Testis (tissue), 3 donors: ENCODE measurements around the gene CENPS. TPM values are rescaled to one million over a fixed set of nuclear protein-coding genes. Genes with fewer than 3 reads are reported as not detected.
A peak's percentile ranks its signal among the peaks of the same experiment; 100 is the strongest.

ENCODE experiments used
- DNase-seq: peaks from one replicate; pipeline ENCODE4 v3.0.0-alpha.2; 2019
- H3K27ac ChIP-seq, 2 donors: fragments of 200-600 bp; sonication (generic); one replicate each; pipeline ENCODE4 v1.5.1; 2019
- H3K27me3 ChIP-seq: fragments of 200-600 bp; sonication (generic); one replicate; pipeline ENCODE4 v1.5.1; 2019
- H3K36me3 ChIP-seq: fragments of 200-600 bp; sonication (generic); one replicate; pipeline ENCODE4 v1.5.1; 2017; ENCODE audit warnings: low read depth; ENCODE audit errors: missing control alignments
- H3K4me1 ChIP-seq: fragments of 200-600 bp; sonication (generic); one replicate; pipeline ENCODE4 v1.5.1; 2019
- H3K4me3 ChIP-seq, 2 donors: fragments of 200-600 bp; sonication (generic); one replicate each; pipeline ENCODE4 v1.5.1; 2017 to 2019
- H3K9me3 ChIP-seq: fragments of 200-600 bp; sonication (generic); one replicate; pipeline ENCODE4 v1.5.1; 2017
- CTCF ChIP-seq, 3 experiments: fragments of 450-650 bp in 2 of 3; fragments of 200-600 bp in 1 of 3; sonication (generic) in 1 of 3; IDR thresholded peaks; one replicate each; pipeline ENCODE4 v1.5.1; 2016 to 2019; ENCODE audit warnings: antibody characterized with exemption in 3 of 3, mild to moderate bottlenecking in 2 of 3, moderate library complexity in 1 of 3
- POLR2A ChIP-seq: fragments of 450-650 bp; IDR thresholded peaks from one replicate; pipeline ENCODE4 v1.6.1; 2017; ENCODE audit warnings: antibody characterized with exemption, mild to moderate bottlenecking, moderate library complexity
- WGBS, 2 donors: methylation state at CpG; one replicate each; pipeline ENCODE4 v1.1.5; 2018; 5-methylcytosine and 5-hydroxymethylcytosine counted together
- intact Hi-C: fragments of 100-400 bp; cut with DNase I; formaldehyde crosslinking; loops from one replicate; pipeline ENCODE4 v1.15.1; 2023; ENCODE audit warnings: low total_unique reads
- polyA plus RNA-seq: library from polyadenylated mRNA; stranded (reverse); fragments of 350-450 nt; fragmentation: Illumina TruSeq; extraction: RNeasy Lipid Tissue Mini Kit (QIAGEN cat#74804); gene quantifications from one replicate; pipeline ENCODE4 v1.2.3, GENCODE V29; 2014; ENCODE audit warnings: low read depth, low replicate concordance; ENCODE audit not compliant: insufficient read depth
- total RNA-seq, 2 donors: library from RNA; depleted of rRNA; stranded (reverse); fragments of >200 nt; gene quantifications; one replicate each; pipeline ENCODE4 v1.2.3, GENCODE V29; 2016

The CENPS gene
- total and polyA plus RNA-seq, 3 donors from 2014 or later, result 26.4 to 125 (median 49.6) TPM

GRCh38 chr1:10433790-10434189 is 3.6 kb downstream of the CENPS start:
- H3K36me3 ChIP-seq, result no peaks in the 10 kb centered on the region
- intact Hi-C loops, result no loop called here
- no peak overlapping the region for H3K27ac ChIP-seq
- no peaks in the 10 kb centered on the region for H3K27me3 ChIP-seq
- H3K4me1 ChIP-seq, result peaks cover 35% of the 10 kb centered on the region
- no peak overlapping the region for H3K4me3 ChIP-seq
- no peaks in the 10 kb centered on the region for H3K9me3 ChIP-seq
- no peak for DNase-seq
- TF ChIP-seq CTCF (IDR thresholded peaks at IDR 0.05) (no peak), POLR2A (no peak)
- WGBS, 2 donors, result 77 to 78% methylated on average over 11 of the region's 11 CpGs

- no peak overlapping the region for H3K4me3 ChIP-seq
These were observed 4.4 kb downstream of the CENPS start for GRCh38 chr1:10434590-10434989.

GRCh38 chr1:10437052-10437451 is 6.8 kb downstream of the CENPS start:
- Histone ChIP-seq H3K4me3 (no peak overlapping the region), H3K4me1 (peaks cover 24% of the 10 kb centered on the region), H3K9me3 (no peaks in the 10 kb centered on the region), H3K36me3 (no peaks in the 10 kb centered on the region), H3K27ac (peak overlapping the region; percentile 15 to 26), H3K27me3 (no peaks in the 10 kb centered on the region)
- intact Hi-C loops, result no loop called here
- peak; percentile 88 for DNase-seq
- 47 to 56% methylated on average over 1 of the region's 1 CpG for WGBS, 2 donors
- TF ChIP-seq POLR2A, result no peak
- TF ChIP-seq CTCF (IDR thresholded peaks at IDR 0.05), result no peak

More at GRCh38 chr1:10434590-10434989, 4.4 kb downstream of the CENPS start:
- Histone ChIP-seq H3K36me3 (no peaks in the 10 kb centered on the region), H3K9me3 (no peaks in the 10 kb centered on the region), H3K27ac (no peak overlapping the region), H3K27me3 (no peaks in the 10 kb centered on the region), H3K4me1 (peaks cover 34% of the 10 kb centered on the region)
- intact Hi-C loops, result no loop called here
- DNase-seq, result no peak
- WGBS, 2 donors, result 64 to 80% methylated on average over 5 of the region's 5 CpGs
- no peak for TF ChIP-seq POLR2A
- no peak for TF ChIP-seq CTCF (IDR thresholded peaks at IDR 0.05)

GRCh38 chr1:10438677-10439163 is 8.5 kb downstream of the CENPS start:
- Histone ChIP-seq H3K36me3 (no peaks in the 10 kb centered on the region), H3K9me3 (no peaks in the 10 kb centered on the region), H3K4me1 (peaks cover 24% of the 10 kb centered on the region), H3K27me3 (no peaks in the 10 kb centered on the region), H3K27ac (peak overlapping the region in 1 of 2 donors; percentile 41), H3K4me3 (no peak overlapping the region)
- no peak for DNase-seq
- no peak for TF ChIP-seq CTCF (IDR thresholded peaks at IDR 0.05)
- TF ChIP-seq POLR2A, result no peak
- 68 to 82% methylated on average over 7 of the region's 7 CpGs for WGBS, 2 donors
- intact Hi-C loops, result no loop called here

GRCh38 chr1:10440305-10440704 is 10.1 kb downstream of the CENPS start:
- H3K9me3 ChIP-seq, result no peaks in the 10 kb centered on the region
- DNase-seq, result no peak

More at GRCh38 chr1:10440305-10440704, 10.1 kb downstream of the CENPS start:
- H3K36me3 ChIP-seq, result no peaks in the 10 kb centered on the region
- TF ChIP-seq CTCF (IDR thresholded peaks at IDR 0.05), result no peak
- no peak for TF ChIP-seq POLR2A
- intact Hi-C loops, result no loop called here
- H3K27ac ChIP-seq, result no peak overlapping the region
- WGBS, 2 donors, result 93 to 97% methylated on average over 2 of the region's 2 CpGs
- peaks cover 18% of the 10 kb centered on the region for H3K4me1 ChIP-seq
- H3K27me3 ChIP-seq, result no peaks in the 10 kb centered on the region
- H3K4me3 ChIP-seq, result no peak overlapping the region
